GM23248 (cell line): ENCODE measurements around the gene NIN. TPM values are rescaled to one million over a fixed set of nuclear protein-coding genes. Genes with fewer than 3 reads are reported as not detected.
A peak's percentile ranks its signal among the peaks of the same experiment; 100 is the strongest.

Experiments
- DNase-seq: peaks from one replicate; pipeline ENCODE4 v3.0.0-alpha.2; 2015
- H2AFZ ChIP-seq: fragments of 200-600 bp; sonication (generic); 2 replicates; pipeline ENCODE4 v1.6.1; 2016; ENCODE audit warnings: antibody characterized with exemption
- H3F3A ChIP-seq: fragments of 200-600 bp; sonication (generic); 2 replicates; pipeline ENCODE4 v1.6.1; 2016; ENCODE audit warnings: mild to moderate bottlenecking, antibody characterized with exemption, mixed run types; ENCODE audit not compliant: insufficient read depth
- H3K27ac ChIP-seq: fragments of 200-600 bp; sonication (generic); 2 replicates; pipeline ENCODE4 v1.5.1; 2016; ENCODE audit warnings: mild to moderate bottlenecking
- H3K27me3 ChIP-seq: fragments of 200-600 bp; sonication (generic); replicated peaks from 2 replicates; pipeline ENCODE4 v1.6.1; 2016; ENCODE audit warnings: mild to moderate bottlenecking; ENCODE audit not compliant: insufficient read depth
- H3K36me3 ChIP-seq: fragments of 200-600 bp; sonication (generic); 2 replicates; pipeline ENCODE4 v1.6.1; 2016; ENCODE audit warnings: low read depth, mild to moderate bottlenecking
- H3K4me1 ChIP-seq: fragments of 200-600 bp; sonication (generic); 2 replicates; pipeline ENCODE4 v1.6.1; 2016; ENCODE audit warnings: mild to moderate bottlenecking; ENCODE audit not compliant: insufficient read depth
- H3K4me2 ChIP-seq: fragments of 200-600 bp; sonication (generic); one replicate; pipeline ENCODE4 v1.6.1; 2016; ENCODE audit warnings: mild to moderate bottlenecking; ENCODE audit not compliant: unreplicated experiment
- H3K4me3 ChIP-seq: fragments of 200-600 bp; sonication (generic); 2 replicates; pipeline ENCODE4 v1.5.1; 2016; ENCODE audit warnings: mild to moderate bottlenecking
- H3K79me2 ChIP-seq: fragments of 200-600 bp; sonication (generic); 2 replicates; pipeline ENCODE4 v1.6.1; 2016; ENCODE audit warnings: mild to moderate bottlenecking; ENCODE audit not compliant: insufficient read depth
- H3K9ac ChIP-seq: fragments of 200-600 bp; sonication (generic); 2 replicates; pipeline ENCODE4 v1.6.1; 2016; ENCODE audit warnings: mild to moderate bottlenecking
- H3K9me2 ChIP-seq: fragments of 200-600 bp; sonication (generic); 2 replicates; pipeline ENCODE4 v1.6.1; 2016; ENCODE audit warnings: mixed run types, mild to moderate bottlenecking, moderate library complexity; ENCODE audit not compliant: insufficient read depth
- H3K9me3 ChIP-seq: fragments of 200-600 bp; sonication (generic); one replicate; pipeline ENCODE4 v1.6.1; 2017; ENCODE audit warnings: low read depth
- H4K20me1 ChIP-seq: fragments of 200-600 bp; sonication (generic); 2 replicates; pipeline ENCODE4 v1.6.0; 2016; ENCODE audit not compliant: insufficient read depth
- EZH2 ChIP-seq: fragments of 200-600 bp; sonication (generic); IDR thresholded peaks from 2 replicates; pipeline ENCODE4 v1.6.1; 2018; ENCODE audit warnings: antibody characterized with exemption, mild to moderate bottlenecking; ENCODE audit not compliant: insufficient read depth, poor library complexity, severe bottlenecking
- EZH2phosphoT487 ChIP-seq: fragments of 200-600 bp; sonication (generic); IDR thresholded peaks from 2 replicates; pipeline ENCODE4 v1.6.1; 2018; ENCODE audit warnings: antibody characterized with exemption, moderate library complexity, mild to moderate bottlenecking, low read depth; ENCODE audit not compliant: insufficient read depth
- WGBS, 2 experiments: methylation state at CpG; one replicate each; pipeline ENCODE4 v1.1.6; 2015 to 2017; ENCODE audit warnings: low lambda C conversion rate in 2 of 2, low coverage in 1 of 2; ENCODE audit errors: missing lambda C conversion rate in 2 of 2; 5-methylcytosine and 5-hydroxymethylcytosine counted together
- in situ Hi-C: fragments of 300-500 bp; cut with MboI; formaldehyde crosslinking; loops from 2 replicates; pipeline ENCODE4 v1.15.0; 2020
- polyA plus RNA-seq: library from polyadenylated mRNA; unstranded; fragments of >200 nt; fragmentation: Nextera tagmentation; extraction: Ambion mirVana; gene quantifications from 2 replicates; pipeline ENCODE4 v1.2.1, GENCODE V29; 2016
- total RNA-seq: library from RNA; depleted of rRNA; stranded (reverse); fragments of >200 nt; shearing (Covaris generic); gene quantifications from 2 replicates; pipeline ENCODE4 v1.2.3, GENCODE V29; 2014

The NIN gene
- total and polyA plus RNA-seq, 2 experiments from 2014 or later: 17.0 to 33.3 TPM

DNA sequence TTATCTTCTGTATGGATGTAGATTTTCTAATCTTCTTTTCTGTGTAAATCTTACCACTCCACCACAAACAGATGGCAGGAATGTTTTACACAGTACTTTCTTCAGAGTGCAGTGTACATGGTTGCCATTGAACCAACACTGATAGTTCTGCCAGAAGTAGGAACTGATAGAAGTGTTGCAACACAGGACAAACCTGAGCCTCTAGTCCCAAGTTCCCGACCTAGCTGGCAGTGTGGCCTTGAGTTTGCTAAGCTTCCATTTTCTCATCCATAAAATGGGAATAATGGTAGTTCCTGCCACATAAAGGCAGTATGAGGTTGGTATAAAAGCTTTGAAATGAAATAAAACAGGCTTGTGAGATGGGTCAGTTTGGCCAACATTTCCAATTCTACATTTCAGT, 112.0 kb downstream of the NIN start:
- Histone ChIP-seq H3K79me2 (no peaks in the 10 kb centered on the region), H2AFZ (no peak overlapping the region), H3K36me3 (peaks cover 21% of the 10 kb centered on the region; the same call in 1 of the 2 replicates), H3K4me1 (no peaks in the 10 kb centered on the region), H3K9ac (no peak overlapping the region), H3K9me2 (no peaks in the 10 kb centered on the region), H3K4me3 (no peak overlapping the region), H3K9me3 (no peaks in the 10 kb centered on the region), H3F3A (no peaks in the 10 kb centered on the region), H3K27ac (no peak overlapping the region), H3K4me2 (no peak overlapping the region), H3K27me3 (no peaks in the 10 kb centered on the region), H4K20me1 (no peaks in the 10 kb centered on the region)
- DNase-seq: no peak
- TF ChIP-seq EZH2 (no peak), EZH2phosphoT487 (no peak)
- WGBS, 2 experiments: 59 to 74% methylated on average over 1 of the region's 1 CpG
- in situ Hi-C loops: no loop called here

DNA sequence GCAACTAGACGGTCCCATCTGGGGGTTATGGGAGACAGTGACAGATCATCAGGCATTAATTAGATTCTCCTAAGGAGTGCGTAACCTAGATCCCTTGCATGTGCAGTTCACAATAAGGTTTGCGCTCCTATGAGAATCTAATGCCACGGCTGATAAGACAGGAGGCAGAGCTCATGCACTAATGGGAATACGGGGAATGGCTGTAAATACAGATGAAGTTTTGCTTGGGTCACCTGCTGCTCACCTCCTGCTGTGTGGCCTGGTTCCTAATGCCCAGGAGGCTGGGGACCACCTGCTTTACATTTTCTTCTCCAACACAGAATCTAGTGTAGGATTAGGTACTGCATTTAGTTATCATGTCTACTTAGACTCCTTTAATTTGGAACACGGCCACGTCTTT, 113.2 kb downstream of the NIN start:
- H3K4me1 ChIP-seq: no peaks in the 10 kb centered on the region
- no peak for DNase-seq
- no peak overlapping the region for H3K9ac ChIP-seq
- TF ChIP-seq EZH2phosphoT487 (no peak), EZH2 (no peak)
- in situ Hi-C loops: no loop called here
- H3K27me3 ChIP-seq: no peaks in the 10 kb centered on the region
- no peak overlapping the region for H3K27ac ChIP-seq
- H3K9me2 ChIP-seq: no peaks in the 10 kb centered on the region
- no peaks in the 10 kb centered on the region for H3F3A ChIP-seq
- H3K36me3 ChIP-seq: peaks cover 9% of the 10 kb centered on the region; the same call in 1 of the 2 replicates
- H2AFZ ChIP-seq: no peak overlapping the region
- H3K9me3 ChIP-seq: no peaks in the 10 kb centered on the region
- 67 to 69% methylated on average over 7 of the region's 7 CpGs for WGBS, 2 experiments
- no peak overlapping the region for H3K4me3 ChIP-seq
- H3K79me2 ChIP-seq: no peaks in the 10 kb centered on the region
- no peak overlapping the region for H3K4me2 ChIP-seq
- H4K20me1 ChIP-seq: no peaks in the 10 kb centered on the region

DNA sequence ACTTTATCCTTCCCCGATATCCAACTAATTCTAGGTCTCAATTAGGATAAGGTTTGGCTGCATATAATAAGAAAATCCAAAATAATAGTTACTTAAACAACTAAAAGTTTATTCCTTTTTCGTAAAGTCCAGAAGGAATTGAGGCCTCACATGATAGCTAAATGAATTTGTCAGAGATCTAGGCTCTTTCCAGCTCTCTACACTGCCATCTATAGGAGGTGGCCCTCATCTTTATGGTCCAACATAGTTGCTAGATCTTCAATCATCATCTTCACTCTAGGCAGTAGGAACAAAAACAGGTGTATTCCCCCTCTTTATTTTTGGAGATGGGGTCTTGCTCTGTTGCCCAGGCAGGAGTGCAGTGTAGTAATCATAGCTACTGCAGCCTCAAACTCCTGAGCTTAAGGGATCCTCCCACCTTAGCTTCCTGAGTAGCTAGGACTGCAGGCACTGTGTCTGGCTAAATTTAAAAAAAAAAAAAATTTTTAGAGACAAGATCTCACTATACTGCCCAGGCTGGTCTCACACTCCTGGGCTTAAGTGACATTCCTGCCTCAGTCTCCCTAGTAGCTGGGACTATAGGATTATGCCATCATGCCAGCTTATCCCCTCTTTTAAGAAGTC, 116.4 kb downstream of the NIN start:
- Histone ChIP-seq H3K4me1 (no peaks in the 10 kb centered on the region), H3K4me3 (no peak overlapping the region), H3K9ac (no peak overlapping the region), H3F3A (no peaks in the 10 kb centered on the region), H3K79me2 (no peaks in the 10 kb centered on the region), H3K9me2 (no peaks in the 10 kb centered on the region), H3K36me3 (no peaks in the 10 kb centered on the region), H3K27ac (no peak overlapping the region), H3K27me3 (no peaks in the 10 kb centered on the region), H2AFZ (no peak overlapping the region), H3K9me3 (no peaks in the 10 kb centered on the region), H3K4me2 (no peak overlapping the region), H4K20me1 (no peaks in the 10 kb centered on the region)
- peak; percentile 60 for DNase-seq
- 74 to 85% methylated on average over 2 of the region's 2 CpGs for WGBS, 2 experiments
- TF ChIP-seq EZH2phosphoT487: no peak
- in situ Hi-C loops: no loop called here

DNA sequence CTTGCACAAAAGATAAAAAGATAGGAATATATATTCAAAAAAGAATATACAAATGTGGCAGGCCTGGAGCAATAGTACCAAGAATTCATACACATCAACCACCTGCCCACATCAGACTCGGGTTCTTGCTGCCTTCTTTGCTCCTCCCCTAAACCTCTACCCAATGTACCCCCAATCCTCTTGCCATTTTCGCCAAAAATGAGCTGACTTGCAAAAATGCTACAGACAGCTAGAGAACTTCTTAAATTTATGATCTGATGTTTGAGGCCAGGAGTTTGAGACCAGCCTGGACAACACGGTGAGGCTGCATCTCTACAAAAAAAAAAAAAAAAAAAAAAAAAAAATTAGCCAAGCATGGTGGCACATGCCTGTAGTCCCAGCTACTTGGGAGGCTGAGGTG, 119.9 kb downstream of the NIN start:
- Histone ChIP-seq H3K9me3 (no peaks in the 10 kb centered on the region), H4K20me1 (no peaks in the 10 kb centered on the region), H3K9me2 (no peaks in the 10 kb centered on the region), H3K79me2 (no peaks in the 10 kb centered on the region), H3K4me3 (no peak overlapping the region), H3K36me3 (no peaks in the 10 kb centered on the region), H2AFZ (no peak overlapping the region), H3K27ac (no peak overlapping the region), H3F3A (no peaks in the 10 kb centered on the region), H3K4me2 (no peak overlapping the region), H3K4me1 (no peaks in the 10 kb centered on the region), H3K27me3 (no peaks in the 10 kb centered on the region), H3K9ac (no peak overlapping the region)
- no peak for DNase-seq
- in situ Hi-C loops: no loop called here
- 75 to 85% methylated on average over 2 to 3 of the region's 3 CpGs for WGBS, 2 experiments
- TF ChIP-seq EZH2 (no peak), EZH2phosphoT487 (no peak)
